Activated naive CD8-positive, alpha-beta T cell (primary cell): Measurements from ENCODE around the gene EHD4.

Experiments used
- H3K27ac Mint-ChIP-seq: one replicate; pipeline ENCODE4 v1.8.0; 2021; ENCODE audit warnings: mixed read lengths
- H3K27me3 Mint-ChIP-seq: one replicate; pipeline ENCODE4 v1.8.0; 2021; ENCODE audit warnings: mixed read lengths
- H3K36me3 Mint-ChIP-seq: one replicate; pipeline ENCODE4 v1.8.0; 2021; ENCODE audit warnings: mixed read lengths
- H3K4me1 Mint-ChIP-seq: one replicate; pipeline ENCODE4 v1.8.0; 2021; ENCODE audit warnings: low read depth, mixed read lengths
- H3K4me3 Mint-ChIP-seq: one replicate; pipeline ENCODE4 v1.8.0; 2021; ENCODE audit warnings: mild to moderate bottlenecking, mixed read lengths
- H3K9me3 Mint-ChIP-seq: one replicate; pipeline ENCODE4 v1.8.0; 2021; ENCODE audit warnings: low read depth, mixed read lengths

Gene EHD4

DNA sequence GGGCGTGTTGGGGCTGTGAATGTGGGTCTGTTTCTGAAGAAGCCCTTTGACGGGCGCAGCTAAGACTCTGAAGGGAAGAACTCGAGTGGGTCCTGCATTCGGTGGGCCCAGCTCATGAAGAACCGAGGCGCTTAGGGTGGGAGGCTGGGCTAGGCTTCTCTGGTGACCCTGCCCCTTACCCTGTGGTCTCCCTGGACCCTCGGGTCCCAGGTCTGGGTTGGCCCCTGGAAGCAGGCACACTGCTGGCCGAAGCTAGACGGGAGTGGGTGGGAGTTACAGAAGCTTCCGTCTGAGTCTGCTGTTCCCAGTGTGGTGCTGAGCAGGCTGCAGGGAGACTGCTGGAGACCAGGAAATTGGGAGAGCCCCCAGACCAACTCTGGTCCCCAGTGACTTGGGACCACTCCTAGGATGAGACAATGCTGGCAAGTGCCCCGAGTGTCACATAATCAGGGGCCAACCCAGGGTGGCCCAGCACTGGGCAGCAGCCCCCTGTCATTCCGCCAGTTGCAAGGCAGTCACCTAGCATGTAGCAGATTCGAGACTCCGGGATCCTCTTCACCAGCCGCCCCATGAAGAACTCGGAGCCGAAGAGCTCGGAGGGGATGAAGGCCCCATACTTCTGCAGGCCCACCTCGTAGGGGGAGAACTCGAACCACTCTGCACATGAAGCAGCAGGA, 16.7 kb upstream of the EHD4 start:
- Mint-ChIP-seq H3K27ac (no peak overlapping the region), H3K9me3 (no peaks in the 10 kb centered on the region), H3K27me3 (no peaks in the 10 kb centered on the region), H3K36me3 (no peaks in the 10 kb centered on the region), H3K4me1 (no peaks in the 10 kb centered on the region), H3K4me3 (no peak overlapping the region)

GRCh38 chr15:41987925-41988275, 15.5 kb upstream of the EHD4 start:
- H3K27ac Mint-ChIP-seq: no peak overlapping the region
- no peak overlapping the region for H3K4me3 Mint-ChIP-seq
- no peaks in the 10 kb centered on the region for H3K4me1 Mint-ChIP-seq
- no peaks in the 10 kb centered on the region for H3K36me3 Mint-ChIP-seq
- no peaks in the 10 kb centered on the region for H3K27me3 Mint-ChIP-seq
- H3K9me3 Mint-ChIP-seq: no peaks in the 10 kb centered on the region

GRCh38 chr15:41987246-41987924, 15.0 kb upstream of the EHD4 start:
- Mint-ChIP-seq H3K4me3 (no peak overlapping the region), H3K36me3 (no peaks in the 10 kb centered on the region), H3K27ac (peak overlapping the region; percentile 61), H3K27me3 (no peaks in the 10 kb centered on the region), H3K4me1 (no peaks in the 10 kb centered on the region), H3K9me3 (no peaks in the 10 kb centered on the region)

GRCh38 chr15:41985236-41986160, 13.1 kb upstream of the EHD4 start:
- H3K27me3 Mint-ChIP-seq: no peaks in the 10 kb centered on the region
- no peaks in the 10 kb centered on the region for H3K9me3 Mint-ChIP-seq
- no peak overlapping the region for H3K4me3 Mint-ChIP-seq
- H3K27ac Mint-ChIP-seq: no peak overlapping the region
- H3K36me3 Mint-ChIP-seq: no peaks in the 10 kb centered on the region
- no peaks in the 10 kb centered on the region for H3K4me1 Mint-ChIP-seq

DNA sequence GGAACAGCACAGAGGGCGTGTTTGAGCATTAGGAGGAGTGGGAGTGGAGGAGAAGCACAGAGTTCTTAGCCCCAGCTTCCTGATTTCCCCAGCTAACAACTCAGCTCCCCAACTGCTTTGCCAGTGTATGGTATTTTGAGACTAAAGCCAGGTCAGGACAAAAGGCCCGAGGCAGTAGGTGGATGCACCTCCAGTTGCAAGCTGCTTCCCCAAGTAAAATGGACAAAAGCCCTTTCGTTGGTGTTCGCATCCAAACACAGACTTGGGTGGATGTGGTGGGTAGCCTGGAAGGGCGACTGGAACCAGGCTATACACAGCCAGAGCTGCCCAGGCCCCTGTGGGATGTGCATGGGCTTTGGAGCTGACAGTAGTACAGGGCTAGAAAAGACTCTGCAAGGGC, 12.3 kb upstream of the EHD4 start:
- Mint-ChIP-seq H3K27me3 (no peaks in the 10 kb centered on the region), H3K36me3 (no peaks in the 10 kb centered on the region), H3K4me1 (no peaks in the 10 kb centered on the region), H3K9me3 (no peaks in the 10 kb centered on the region), H3K4me3 (no peak overlapping the region), H3K27ac (no peak overlapping the region)

DNA sequence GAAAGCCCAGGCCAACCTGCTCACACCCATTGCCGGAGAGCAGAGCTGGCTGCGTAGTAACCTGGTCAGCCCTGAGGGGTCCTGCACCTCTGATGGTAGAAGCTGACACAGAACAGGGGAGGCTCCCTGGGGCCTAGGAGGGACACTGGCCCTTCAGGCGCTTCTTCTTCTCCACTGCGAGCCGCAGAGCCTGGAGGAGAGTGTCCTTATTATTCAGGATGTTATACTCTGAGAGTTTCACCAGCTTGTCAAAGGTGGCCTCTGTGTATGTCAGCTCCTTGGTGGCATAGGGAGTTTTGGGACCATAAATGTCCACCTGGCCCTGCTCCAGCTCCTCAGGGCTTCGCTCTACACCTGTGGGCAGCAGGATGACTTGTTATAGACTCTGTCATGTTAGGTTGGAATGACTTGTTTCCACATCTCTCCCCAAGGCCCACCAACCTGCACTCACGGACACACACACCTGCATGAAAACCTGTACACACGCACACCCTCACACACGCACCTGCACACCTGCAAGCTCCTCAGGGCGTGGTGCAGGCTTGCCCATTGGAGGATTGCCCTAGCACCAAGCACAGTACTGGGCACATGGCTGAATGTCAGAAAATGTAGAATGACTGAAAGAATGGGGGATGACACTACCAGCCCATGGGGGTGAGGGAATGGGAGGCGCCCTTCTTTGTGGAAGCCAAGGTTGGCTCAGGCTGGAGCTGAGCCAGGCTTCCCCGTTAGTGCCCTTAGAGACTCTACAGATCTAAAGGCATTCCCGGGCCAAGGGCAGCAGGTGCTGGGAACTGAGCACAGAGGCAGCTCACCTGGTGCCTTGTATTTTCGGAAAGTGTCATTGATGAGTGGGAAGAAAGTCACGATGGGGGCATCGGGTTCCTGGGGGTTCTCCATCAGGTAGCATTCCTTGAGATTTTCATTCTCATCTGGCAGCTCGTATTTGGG, 11.5 kb upstream of the EHD4 start:
- H3K4me1 Mint-ChIP-seq: no peaks in the 10 kb centered on the region
- no peaks in the 10 kb centered on the region for H3K36me3 Mint-ChIP-seq
- no peaks in the 10 kb centered on the region for H3K27me3 Mint-ChIP-seq
- no peaks in the 10 kb centered on the region for H3K9me3 Mint-ChIP-seq
- no peak overlapping the region for H3K27ac Mint-ChIP-seq
- H3K4me3 Mint-ChIP-seq: no peak overlapping the region

DNA sequence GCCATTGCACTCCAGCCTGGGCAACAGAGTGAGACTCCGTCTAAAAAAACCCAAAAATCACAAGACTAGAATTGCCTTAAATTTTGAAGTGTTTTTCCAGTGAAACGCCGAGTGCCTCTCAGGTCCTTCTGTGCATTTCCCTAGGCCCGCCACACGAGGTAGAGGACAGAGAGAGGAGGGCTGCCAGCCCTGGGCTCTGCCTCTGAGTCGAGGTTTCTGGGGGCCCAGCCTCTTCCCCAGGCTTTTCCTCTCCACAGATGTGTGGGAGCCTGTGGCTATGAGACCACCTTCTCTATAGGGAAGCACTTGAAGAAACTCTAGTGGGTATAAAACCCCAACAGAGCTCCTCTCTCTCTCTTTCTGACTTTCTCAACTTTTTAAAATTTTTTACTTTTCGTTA, 10.9 kb upstream of the EHD4 start:
- H3K27me3 Mint-ChIP-seq: no peaks in the 10 kb centered on the region
- H3K27ac Mint-ChIP-seq: no peak overlapping the region
- no peaks in the 10 kb centered on the region for H3K4me1 Mint-ChIP-seq

GRCh38 chr15:41982133-41982930, 10.0 kb upstream of the EHD4 start:
- no peak overlapping the region for H3K4me3 Mint-ChIP-seq
- no peaks in the 10 kb centered on the region for H3K9me3 Mint-ChIP-seq
- no peaks in the 10 kb centered on the region for H3K36me3 Mint-ChIP-seq
- H3K4me1 Mint-ChIP-seq: no peaks in the 10 kb centered on the region
- H3K27ac Mint-ChIP-seq: no peak overlapping the region
- no peaks in the 10 kb centered on the region for H3K27me3 Mint-ChIP-seq

More for the DNA sequence above, 10.9 kb upstream of the EHD4 start:
- Mint-ChIP-seq H3K4me3 (no peak overlapping the region), H3K36me3 (no peaks in the 10 kb centered on the region), H3K9me3 (no peaks in the 10 kb centered on the region)

DNA sequence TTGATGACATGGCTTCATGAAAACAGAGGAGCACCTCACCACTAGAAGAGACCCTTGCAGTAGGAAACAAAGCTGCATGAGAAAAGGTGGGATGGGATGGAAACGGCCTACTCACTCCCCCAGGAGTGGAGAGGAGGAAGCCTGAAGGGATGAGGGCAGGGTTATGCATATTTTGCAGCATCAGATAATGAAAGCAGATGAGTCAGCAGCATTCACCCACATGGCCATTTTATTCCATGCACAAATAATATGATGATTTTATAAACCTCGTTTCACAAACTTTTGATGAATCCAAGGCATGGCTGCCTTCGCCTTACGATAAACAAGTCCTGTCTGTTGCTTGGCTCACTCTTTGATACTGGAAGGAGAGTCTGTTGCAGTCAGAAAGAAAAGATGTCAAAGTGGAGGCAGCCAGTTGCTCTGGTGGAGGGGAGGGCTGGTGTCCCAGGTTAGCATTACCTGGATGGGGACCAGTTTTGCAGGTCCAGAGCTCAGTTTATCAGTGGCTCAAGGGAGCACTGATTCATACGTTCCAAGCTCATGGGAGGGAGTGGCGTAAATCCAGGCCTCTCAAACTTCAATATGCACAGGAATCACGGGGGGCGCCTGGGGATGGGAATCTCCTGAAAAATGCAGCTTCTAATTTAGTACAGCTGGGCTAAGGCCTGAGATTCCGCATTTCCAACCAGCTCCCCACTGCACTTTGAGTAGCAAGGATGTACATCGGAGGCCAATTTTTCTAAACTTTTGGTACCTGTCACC, 9.2 kb upstream of the EHD4 start:
- Mint-ChIP-seq H3K27me3 (no peaks in the 10 kb centered on the region), H3K4me3 (no peak overlapping the region), H3K9me3 (no peaks in the 10 kb centered on the region), H3K36me3 (no peaks in the 10 kb centered on the region), H3K4me1 (no peaks in the 10 kb centered on the region), H3K27ac (no peak overlapping the region)

DNA sequence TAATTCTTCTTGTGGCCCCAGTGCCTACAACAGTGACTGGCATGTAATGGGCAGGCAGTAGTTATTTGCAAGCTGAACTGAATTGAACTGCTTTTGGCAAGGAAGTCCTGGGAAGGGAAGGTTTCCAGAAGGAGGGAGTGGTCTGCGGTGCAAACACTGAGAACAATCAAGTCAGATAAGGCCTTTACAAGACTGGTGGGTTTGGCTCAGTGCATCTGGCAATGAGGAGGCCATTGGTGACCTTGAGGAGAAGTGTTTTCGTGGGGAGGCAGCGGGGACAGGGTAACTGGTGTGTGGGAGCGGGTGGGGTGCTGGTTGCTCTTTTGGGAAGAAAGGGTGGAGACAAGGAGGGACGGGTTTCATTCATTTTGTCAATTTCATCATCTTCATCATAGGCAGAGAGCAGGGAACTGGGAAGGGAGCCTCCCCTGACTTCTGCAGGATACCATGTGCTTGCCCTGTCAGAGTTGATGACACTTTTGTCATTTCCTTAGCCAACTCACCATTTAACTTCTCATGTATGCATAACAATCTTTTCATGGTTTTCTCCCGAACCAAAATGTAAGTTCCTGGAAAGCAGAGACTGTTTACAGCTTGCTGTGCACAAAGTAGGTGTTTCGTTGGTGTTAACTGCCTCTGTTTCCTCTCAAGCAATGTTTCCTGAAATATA, 8.4 kb upstream of the EHD4 start:
- no peaks in the 10 kb centered on the region for H3K9me3 Mint-ChIP-seq
- no peak overlapping the region for H3K27ac Mint-ChIP-seq
- no peaks in the 10 kb centered on the region for H3K36me3 Mint-ChIP-seq
- no peaks in the 10 kb centered on the region for H3K27me3 Mint-ChIP-seq
- no peak overlapping the region for H3K4me3 Mint-ChIP-seq
- no peaks in the 10 kb centered on the region for H3K4me1 Mint-ChIP-seq

DNA sequence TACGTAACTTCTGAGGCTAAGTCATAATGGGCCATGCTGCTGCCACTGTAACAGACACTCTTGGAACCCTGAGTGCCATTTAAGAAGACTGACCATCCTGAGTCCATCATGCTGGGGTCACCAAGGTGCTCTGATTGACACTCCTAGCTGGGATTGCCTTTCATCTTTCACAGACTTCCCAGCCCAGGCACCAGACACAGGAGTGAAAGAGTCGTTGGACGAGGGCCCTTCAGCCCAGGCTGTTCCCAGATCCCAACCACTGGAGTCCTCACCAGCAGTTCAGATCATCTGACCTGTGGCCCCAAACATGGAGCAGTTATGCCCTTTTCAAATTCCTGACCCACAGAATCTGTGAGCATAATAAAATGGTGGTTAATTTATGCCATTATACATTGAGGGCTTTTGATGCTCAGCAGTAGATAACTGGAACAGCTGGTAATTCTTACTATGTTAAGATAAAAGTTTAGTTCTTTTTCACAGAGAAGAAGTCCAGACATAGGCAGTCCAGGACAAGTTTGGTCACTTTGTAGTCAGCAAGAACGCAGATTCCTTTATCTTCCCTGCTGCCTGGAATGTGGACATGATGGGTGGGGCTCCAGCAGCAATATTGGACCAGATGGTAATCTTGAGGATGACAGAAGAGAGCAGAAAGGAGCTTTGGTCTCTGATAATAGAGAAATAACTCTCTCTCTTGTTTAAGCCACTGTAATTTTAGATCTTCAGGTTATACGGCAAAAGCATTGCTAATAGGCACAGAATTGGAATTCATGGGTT, 7.3 kb upstream of the EHD4 start:
- no peaks in the 10 kb centered on the region for H3K4me1 Mint-ChIP-seq
- H3K4me3 Mint-ChIP-seq: no peak overlapping the region
- no peaks in the 10 kb centered on the region for H3K9me3 Mint-ChIP-seq
- no peak overlapping the region for H3K27ac Mint-ChIP-seq
- H3K27me3 Mint-ChIP-seq: peaks cover 6% of the 10 kb centered on the region
- no peaks in the 10 kb centered on the region for H3K36me3 Mint-ChIP-seq

- H3K27me3 Mint-ChIP-seq: peaks cover 6% of the 10 kb centered on the region
- no peak overlapping the region for H3K4me3 Mint-ChIP-seq
- H3K9me3 Mint-ChIP-seq: no peaks in the 10 kb centered on the region
- H3K4me1 Mint-ChIP-seq: peaks cover 1% of the 10 kb centered on the region
- H3K36me3 Mint-ChIP-seq: no peaks in the 10 kb centered on the region
- H3K27ac Mint-ChIP-seq: no peak overlapping the region
Measured at GRCh38 chr15:41978534-41978933, 6.2 kb upstream of the EHD4 start.
